Activated CD4-positive, alpha-beta T cell treated with anti-CD3 and anti-CD28 coated beads, Interleukin-2, amount 50 U/mL, for 4 hours (primary cell): ENCODE measurements around the gene FAM107B.
"Not testable (repeated sequence)": the region's sequence is repeated elsewhere in the genome, so short reads cannot be mapped to it uniquely, and the experiment has no call there.

Experiments used
- DNase-seq, 2 experiments: peaks; one replicate each; pipeline ENCODE4 v3.0.0-alpha.2; 2020

Gene FAM107B

GRCh38 chr10:14688606-14689005, 86.1 kb downstream of the FAM107B start:
- no peak for DNase-seq

DNA sequence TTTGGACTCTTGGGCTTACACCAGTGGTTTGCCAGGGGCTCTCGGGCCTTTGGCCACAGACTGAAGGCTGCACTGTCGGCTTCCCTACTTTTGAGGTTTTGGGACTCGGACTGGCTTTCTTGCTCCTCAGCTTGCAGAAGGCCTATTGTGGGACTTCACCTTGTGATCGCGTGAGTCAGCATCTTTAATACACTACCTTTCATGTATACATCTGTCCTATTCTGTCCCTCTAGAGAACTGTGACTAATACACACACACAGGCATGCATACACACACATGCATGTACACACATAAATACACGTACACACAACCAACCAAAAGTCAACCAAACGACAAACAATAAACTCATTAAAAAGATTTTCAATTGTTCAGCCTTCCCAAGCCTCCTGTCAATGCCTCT, 86.5 kb downstream of the FAM107B start:
- not testable (repeated sequence) for DNase-seq

DNA sequence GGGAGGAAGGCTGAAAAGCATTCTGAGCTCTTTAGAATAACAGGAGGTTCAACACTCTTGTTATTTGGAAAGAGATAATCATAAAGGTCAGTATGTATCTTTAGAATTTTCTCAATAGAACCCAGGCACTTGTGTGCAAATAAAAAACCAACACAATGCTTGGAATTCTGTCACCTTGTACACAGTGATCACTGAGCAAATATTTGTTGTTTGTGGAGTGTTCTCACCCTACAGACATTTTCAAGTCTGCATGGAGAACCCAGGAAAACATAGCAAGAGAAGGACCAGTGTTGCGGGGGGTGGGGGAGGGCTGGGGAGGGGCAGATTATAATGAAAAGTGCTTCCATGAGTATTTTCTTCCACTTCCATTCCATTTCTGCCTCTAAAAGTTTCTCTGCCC, 87.4 kb downstream of the FAM107B start:
- DNase-seq, result no peak

- no peak for DNase-seq
These were observed 88.3 kb downstream of the FAM107B start for GRCh38 chr10:14686356-14686755.

- no peak for DNase-seq
These were observed 90.3 kb downstream of the FAM107B start for GRCh38 chr10:14684354-14684753.

GRCh38 chr10:14683256-14683655, 91.4 kb downstream of the FAM107B start:
- no peak for DNase-seq

- DNase-seq, result no peak
These were observed 92.9 kb downstream of the FAM107B start for GRCh38 chr10:14681802-14682201.

GRCh38 chr10:14681305-14681704, 93.4 kb downstream of the FAM107B start:
- no peak for DNase-seq

DNA sequence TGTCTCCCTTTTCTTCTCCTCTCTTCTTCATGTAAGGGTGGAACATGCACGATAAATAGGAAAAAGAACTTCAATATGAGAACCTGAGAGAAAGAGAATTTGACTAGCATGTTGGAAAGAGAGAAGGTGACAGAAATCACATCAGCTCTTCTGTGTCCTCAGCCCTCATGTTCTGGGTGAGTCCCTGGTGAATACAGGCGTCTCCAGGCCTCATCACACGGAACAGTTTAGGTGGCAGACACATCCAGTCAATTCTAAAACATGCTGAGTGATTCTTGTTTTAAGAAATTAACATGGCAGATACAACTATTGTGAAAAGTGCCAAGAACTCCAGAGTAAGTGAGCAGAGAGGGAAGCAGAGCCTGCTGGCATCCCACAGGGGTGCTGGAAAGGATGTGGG, 96.1 kb downstream of the FAM107B start:
- no peak for DNase-seq

GRCh38 chr10:14676732-14677131, 98.0 kb downstream of the FAM107B start:
- no peak for DNase-seq

- no peak for DNase-seq
These were observed 100.2 kb downstream of the FAM107B start for GRCh38 chr10:14674376-14675050.

GRCh38 chr10:14673189-14673861, 101.4 kb downstream of the FAM107B start:
- no peak for DNase-seq

DNA sequence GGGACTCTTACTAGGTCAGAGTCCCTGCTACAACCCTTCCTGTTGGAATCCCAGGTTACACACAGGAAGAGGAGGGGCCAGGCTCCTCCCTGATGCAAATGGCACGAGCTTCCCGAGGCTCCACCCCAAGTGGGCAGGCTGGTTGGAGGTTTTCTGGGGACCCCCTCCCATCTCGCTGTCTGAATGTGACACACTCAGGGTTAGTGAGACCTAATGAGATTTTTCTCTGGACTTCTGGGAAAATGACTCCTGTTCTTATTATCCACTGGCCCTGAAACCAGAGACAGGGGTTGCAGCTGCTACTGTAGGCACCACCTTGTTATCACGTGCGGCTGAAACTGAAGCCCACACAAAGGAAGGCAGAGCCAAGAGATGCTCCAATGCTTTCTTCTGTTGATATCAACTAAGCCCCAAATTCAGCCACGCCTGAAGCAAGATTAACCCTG, 103.3 kb downstream of the FAM107B start:
- no peak for DNase-seq

DNA sequence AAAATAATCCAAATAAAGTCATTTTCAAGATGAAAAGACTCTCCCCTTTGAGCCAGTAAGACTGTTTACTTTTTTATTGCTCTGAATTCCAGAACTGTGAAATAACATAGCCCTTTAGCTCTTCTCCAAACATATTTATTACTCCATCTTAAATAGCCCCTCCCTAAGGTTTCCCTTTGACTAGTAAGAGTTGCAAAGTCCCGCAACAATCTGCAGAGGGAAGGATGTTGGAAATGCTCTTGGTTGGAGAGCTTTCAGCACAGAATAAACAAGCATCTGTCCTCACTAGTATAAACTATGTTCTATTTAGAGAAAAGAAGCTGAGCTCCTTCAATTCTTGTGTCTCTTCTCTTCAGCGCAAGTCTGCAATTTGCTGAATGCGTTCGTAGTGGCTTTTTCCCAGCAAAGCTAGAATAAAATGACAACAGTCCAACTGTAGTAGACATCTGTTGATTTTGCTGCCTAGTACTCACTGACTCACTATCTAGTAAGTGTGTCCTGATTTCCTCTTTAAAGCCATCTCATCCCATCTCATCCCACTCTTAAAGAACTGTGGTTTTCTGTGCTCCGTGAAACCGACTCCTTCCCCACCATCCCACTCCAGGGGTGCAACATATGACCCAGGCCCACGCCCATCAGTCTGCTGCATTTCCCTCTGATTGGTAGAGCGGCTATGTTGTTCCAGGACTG, 104.0 kb downstream of the FAM107B start:
- DNase-seq, result no peak

DNA sequence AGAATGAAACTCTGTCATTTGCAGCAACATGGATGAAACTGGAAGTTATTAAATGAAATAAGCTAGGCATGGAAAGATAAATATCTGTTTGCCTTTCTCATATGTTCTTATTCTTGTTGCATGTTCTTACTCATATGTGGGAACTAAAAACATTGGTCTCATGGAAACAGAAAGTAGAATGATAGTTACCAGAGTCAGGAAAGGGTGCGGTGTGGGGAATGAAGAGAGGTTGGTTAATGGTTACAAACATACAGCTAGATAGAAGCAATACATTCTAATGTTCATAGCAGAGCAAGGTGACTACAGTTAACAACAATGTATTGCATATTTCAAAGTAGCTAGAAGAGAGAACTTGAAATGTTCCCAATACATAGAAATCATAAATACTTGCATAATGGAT, 105.1 kb downstream of the FAM107B start:
- DNase-seq, result no peak

DNA sequence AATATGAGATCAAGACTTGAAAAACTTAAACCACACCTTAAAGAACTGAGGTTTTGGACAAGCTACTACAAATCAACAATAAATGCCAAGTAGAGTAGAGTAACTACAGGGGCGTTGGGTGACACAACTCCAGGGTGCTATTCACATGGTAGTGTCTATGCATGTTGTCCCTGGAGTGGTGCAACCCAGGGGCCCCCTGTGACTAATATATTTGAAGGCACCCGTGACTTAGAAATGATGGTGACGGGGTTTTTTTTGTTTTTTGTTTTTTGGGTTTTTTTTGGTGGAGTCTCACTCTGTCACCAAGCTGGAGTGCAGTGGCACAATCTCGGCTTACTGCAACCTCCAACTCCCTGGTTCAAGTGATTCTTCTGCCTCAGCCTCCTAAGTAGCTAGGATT, 106.9 kb downstream of the FAM107B start:
- no peak for DNase-seq

DNA sequence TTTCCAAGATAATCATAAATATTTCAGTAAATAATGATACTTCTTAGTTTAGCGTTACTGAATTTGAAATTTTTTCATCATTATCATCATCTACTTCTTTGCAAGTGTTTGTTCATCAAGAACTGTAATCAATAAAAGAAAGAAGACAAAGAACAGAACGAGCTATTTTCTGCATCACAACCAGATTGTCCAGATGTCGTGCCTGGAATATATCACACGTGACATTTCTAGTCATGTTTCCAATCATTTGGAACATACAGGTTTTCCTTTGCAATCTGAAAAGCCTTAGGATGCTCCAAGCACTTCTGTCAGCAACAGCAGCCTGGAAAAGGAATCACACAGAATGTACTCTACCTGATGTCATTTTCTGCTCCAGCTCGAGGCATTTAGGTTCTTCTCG, 107.4 kb downstream of the FAM107B start:
- no peak for DNase-seq

DNA sequence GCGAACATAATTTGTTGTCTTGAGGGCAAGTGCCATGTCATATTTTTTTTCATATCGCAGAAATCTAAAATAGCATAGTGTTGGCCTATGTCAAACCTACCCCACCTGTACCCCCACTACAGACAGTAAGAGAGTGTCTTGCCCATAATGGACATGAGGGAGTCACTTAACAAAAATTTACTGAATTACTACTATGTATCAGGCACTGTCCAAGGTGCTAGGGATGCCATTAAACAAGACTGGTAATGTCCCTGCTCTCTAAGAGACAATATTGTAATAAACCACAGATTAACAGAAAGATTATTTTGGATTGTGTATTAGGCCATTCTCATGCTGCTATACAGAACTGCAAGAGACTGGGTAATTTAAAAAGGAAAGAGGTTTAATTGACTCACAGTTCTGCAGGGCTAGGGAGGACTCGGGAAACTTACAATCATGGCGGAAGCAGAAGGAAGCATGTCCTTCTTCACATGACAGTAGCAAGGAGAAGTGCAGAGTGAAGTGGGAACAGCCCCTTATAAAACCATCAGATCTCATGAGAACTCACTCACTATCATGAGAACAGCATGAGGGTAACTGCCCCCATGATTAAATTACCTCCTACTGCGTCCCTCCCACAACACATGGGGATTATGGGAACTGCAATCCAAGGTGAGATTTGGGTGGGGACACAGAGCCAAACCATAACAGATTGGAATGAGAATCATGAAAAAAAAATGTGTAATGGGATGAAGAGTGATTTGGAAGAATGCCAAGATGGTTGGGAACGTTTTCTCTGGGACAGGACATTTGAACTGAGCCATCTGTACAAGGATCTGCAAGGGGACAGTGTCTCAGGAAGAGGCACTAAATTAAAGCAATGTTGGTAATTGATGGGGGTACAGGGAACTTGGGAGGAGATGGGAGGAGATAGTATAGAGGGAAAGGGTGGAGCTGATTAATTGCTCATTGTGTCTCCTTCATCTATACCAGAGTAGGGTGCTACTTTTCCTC, 108.5 kb downstream of the FAM107B start:
- no peak for DNase-seq

DNA sequence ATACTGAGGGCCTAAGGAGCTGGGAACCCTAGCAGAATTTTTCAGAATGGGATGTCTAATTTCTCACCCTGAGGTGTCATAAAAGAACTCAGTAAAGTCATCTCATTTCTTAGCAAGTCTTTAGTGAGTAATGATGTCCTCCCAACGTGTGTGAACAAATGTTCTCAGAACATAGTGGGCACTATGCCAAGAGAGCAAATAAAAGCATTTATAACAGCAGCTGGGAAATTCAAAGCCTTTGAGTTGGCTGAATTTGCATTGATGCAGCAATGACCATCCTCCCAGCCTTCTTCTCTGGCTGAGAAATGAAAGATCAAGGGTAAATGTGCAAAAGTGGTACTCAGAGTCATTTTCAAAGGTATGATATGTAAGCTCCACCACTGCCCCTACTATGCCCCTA, 109.4 kb downstream of the FAM107B start:
- DNase-seq, result no peak

DNA sequence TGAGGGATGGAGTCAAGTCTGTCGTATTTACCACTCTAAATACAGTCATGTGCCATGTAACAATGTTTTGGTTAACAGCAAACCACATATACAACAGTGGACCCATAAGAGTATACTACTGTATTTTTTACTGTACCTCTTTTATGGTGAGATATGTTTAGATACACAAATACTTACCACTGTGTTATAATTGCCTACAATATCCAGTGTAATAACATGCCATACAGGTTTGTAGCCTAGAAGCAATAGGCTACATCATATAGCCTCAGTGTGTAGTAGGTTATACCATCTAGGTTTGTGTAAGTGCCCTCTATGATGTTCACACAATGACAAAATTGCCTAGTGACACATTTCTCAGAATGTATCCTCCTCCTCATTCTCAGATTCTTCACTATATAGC, 110.4 kb downstream of the FAM107B start:
- no peak for DNase-seq

- DNase-seq, result no peak
These were observed 112.9 kb downstream of the FAM107B start for GRCh38 chr10:14661818-14662217.

GRCh38 chr10:14660831-14661230, 113.9 kb downstream of the FAM107B start:
- no peak for DNase-seq
